AG04449 (cell line): Measurements from ENCODE around the gene CES3.

ENCODE experiments used
- CTCF ChIA-PET: fragments of 350-600 bp; formaldehyde crosslinking; extraction: SDS; loops from one replicate; lab custom pipeline; 2021; ENCODE audit warnings: antibody characterized with exemption; lab: Yijun Ruan, JAX
- POLR2A ChIA-PET: fragments of 400-600, 350-600 bp; formaldehyde crosslinking; extraction: SDS; loops from one replicate; lab custom pipeline; 2020; ENCODE audit warnings: antibody characterized with exemption, inconsistent platforms; lab: Yijun Ruan, JAX
- DNase-seq: peaks from one replicate; pipeline ENCODE4 v3.0.0-alpha.2; 2010; ENCODE audit warnings: low read depth, low spot score
- H3K4me3 ChIP-seq: 2 replicates; pipeline ENCODE4 v1.5.1; 2011; ENCODE audit warnings: low read depth, mild to moderate bottlenecking, control low read depth, low read length
- TF ChIP-seq, protein P1 (sequence below): IDR thresholded peaks from one replicate; pipeline ENCODE4 v1.5.1; 2011; ENCODE audit warnings: mild to moderate bottlenecking, moderate library complexity, low read length, control low read depth, inconsistent platforms; ENCODE audit not compliant: insufficient read depth; ENCODE audit errors: missing control alignments

The CES3 gene, protein sequence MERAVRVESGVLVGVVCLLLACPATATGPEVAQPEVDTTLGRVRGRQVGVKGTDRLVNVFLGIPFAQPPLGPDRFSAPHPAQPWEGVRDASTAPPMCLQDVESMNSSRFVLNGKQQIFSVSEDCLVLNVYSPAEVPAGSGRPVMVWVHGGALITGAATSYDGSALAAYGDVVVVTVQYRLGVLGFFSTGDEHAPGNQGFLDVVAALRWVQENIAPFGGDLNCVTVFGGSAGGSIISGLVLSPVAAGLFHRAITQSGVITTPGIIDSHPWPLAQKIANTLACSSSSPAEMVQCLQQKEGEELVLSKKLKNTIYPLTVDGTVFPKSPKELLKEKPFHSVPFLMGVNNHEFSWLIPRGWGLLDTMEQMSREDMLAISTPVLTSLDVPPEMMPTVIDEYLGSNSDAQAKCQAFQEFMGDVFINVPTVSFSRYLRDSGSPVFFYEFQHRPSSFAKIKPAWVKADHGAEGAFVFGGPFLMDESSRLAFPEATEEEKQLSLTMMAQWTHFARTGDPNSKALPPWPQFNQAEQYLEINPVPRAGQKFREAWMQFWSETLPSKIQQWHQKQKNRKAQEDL

DNA sequence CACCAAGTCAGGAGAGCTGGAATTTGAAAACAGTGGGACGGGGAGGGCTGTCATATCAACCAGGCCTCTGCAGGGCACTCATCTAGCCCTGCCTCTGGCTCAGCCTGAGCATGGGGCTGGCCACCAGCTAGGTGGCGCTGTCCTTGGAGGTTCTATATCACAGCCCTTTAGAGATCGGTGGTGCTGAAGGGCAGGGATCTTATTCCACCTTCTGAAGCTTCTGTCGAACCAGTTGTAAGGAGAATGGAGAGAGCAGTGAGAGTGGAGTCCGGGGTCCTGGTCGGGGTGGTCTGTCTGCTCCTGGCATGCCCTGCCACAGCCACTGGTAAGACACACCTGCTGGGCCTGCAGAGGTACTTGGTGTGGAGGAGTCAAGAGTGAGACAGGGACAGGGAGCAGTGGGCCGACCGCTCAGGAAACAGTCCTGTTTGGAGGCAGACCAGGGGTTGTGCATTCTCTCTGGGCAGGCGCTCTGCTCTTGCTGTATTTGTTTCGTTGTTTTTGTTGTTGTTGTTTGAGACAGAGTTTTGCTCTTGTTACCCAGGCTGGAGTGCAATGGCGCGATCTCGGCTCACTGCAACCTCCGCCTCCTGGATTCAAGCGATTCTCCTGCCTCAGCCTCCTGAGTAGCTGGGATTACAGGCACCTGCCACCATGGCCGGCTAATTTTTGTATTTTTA is at the start of gene CES3:
Gene CES3 (plus strand): TSS at position 202 of the 680 bp plus-strand sequence. CDS start 42 bp downstream, at position 244.
- no peak within 1 kb of the TSS for H3K4me3 ChIP-seq
- TF ChIP-seq, protein P1, sequence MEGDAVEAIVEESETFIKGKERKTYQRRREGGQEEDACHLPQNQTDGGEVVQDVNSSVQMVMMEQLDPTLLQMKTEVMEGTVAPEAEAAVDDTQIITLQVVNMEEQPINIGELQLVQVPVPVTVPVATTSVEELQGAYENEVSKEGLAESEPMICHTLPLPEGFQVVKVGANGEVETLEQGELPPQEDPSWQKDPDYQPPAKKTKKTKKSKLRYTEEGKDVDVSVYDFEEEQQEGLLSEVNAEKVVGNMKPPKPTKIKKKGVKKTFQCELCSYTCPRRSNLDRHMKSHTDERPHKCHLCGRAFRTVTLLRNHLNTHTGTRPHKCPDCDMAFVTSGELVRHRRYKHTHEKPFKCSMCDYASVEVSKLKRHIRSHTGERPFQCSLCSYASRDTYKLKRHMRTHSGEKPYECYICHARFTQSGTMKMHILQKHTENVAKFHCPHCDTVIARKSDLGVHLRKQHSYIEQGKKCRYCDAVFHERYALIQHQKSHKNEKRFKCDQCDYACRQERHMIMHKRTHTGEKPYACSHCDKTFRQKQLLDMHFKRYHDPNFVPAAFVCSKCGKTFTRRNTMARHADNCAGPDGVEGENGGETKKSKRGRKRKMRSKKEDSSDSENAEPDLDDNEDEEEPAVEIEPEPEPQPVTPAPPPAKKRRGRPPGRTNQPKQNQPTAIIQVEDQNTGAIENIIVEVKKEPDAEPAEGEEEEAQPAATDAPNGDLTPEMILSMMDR: peak; percentile 84
- POLR2A ChIA-PET: no interaction called here
- no peak for DNase-seq
- CTCF ChIA-PET: interaction anchor here (0.8 to 6.1 kb wide), 27 partner anchors 9 to 226 kb away, joined by 3 to 57 read pairs (median 6); partner anchors contain the start of genes B3GNT9, FBXL8, MATCAP1 and TRADD

DNA sequence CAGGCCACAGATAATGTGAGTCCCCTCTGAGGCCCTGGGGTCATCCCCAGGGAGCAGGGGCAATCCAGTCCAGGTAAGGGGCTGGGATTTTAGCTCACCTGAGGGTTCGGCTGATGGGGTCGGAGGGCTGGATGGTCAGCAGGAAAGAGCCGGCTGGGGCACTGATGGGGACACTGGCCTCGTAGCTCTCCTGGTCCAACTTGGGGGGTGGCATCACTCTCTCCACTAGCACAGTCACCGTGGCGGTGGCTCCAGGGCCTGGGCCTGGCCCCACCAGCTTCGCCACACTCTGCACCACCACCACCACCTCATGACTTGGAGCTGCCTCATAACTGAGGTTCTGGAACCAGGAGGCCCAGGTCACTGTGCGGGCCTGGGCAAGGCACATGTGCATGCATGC is 49.3 kb upstream of the CES3 start:
- DNase-seq: no peak
- ChIA-PET POLR2A (no interaction called here), CTCF (interaction anchor here (1.0 to 24.6 kb wide), 3 partner anchors 9 to 15 kb away, joined by 3 to 350 read pairs (median 66); partner anchors contain the start of genes CDH16 and RRAD)
- H3K4me3 ChIP-seq: no peak overlapping the region
- TF ChIP-seq, protein P1: no peak

DNA sequence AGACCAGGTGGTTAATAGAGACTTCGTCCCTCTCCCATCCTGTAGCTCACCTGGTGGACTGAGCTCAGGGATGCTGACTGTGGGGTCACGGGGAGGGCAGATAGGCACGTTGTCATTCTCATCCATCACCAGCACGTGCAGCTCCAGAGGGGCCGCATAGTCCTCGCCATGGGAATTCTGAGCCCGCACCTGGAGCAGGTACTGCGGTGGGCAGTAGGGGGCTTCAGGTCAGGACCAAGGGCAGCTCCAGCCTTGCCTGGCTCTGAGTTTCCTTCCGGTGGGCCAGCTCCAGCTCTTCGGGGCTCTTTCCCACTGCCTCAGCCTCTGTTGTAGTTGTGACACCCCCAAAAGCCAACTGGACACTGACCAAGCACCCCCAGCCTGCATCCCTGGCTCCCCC is 48.0 kb upstream of the CES3 start:
- CTCF ChIA-PET: interaction anchor here (0.6 to 24.6 kb wide), 5 partner anchors 9 to 40 kb away, joined by 3 to 350 read pairs (median 3); partner anchors contain the start of genes CDH16 and RRAD

DNA sequence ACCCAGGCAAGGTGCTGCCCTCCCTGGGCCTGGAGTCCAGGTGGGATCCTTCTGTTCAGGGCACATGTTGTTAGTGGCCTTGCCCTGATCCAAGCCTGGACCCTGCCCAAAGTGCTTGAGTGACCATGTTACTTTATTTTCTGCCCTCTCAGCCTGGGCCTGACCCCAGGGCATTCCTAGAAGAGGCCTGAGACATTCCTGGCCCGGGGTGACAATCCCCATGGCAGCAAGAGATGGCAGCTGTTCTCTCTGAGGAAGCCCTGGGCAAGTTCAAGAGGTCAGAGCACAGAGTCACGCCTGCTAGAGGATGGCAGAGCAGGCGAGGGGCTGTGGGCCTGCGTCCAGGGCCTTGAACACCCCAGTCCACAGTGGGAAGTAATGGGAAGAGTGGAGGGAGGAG is 47.4 kb upstream of the CES3 start:
- no peak overlapping the region for H3K4me3 ChIP-seq
- DNase-seq: no peak
- ChIA-PET POLR2A (no interaction called here), CTCF (interaction anchor here (1.1 to 24.6 kb wide), 3 partner anchors 8 to 41 kb away, joined by 3 to 350 read pairs (median 66); partner anchors contain the start of genes CDH16 and RRAD)
- TF ChIP-seq, protein P1: no peak

More for the DNA sequence above, 48.0 kb upstream of the CES3 start:
- TF ChIP-seq, protein P1: no peak
- POLR2A ChIA-PET: no interaction called here
- DNase-seq: no peak
- H3K4me3 ChIP-seq: no peak overlapping the region

DNA sequence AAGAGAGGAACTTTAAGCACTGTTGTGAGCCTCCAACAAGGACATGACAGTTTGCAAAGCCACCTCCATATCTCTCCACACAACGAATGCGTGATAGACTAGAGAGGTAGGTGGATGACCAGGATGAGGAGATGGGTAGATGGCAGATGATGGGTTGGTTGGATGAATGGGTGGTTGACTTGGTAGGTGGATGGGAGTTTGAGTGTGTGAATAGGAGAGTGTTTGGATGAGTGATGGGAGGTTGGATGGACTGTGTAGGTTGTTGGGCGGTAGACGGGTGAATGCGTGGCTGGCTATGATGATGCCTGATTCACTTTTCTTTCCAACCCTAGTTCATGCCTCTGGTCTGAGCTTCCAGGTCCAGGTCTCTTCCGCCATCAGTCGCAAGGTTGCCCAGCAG is 46.5 kb upstream of the CES3 start:
- no peak for DNase-seq
- H3K4me3 ChIP-seq: no peak overlapping the region
- CTCF ChIA-PET: interaction anchor here (15.4 kb wide), 1 partner anchor 13 kb away, joined by 350 read pairs; no protein-coding TSS in a partner anchor
- TF ChIP-seq, protein P1: no peak
- POLR2A ChIA-PET: no interaction called here
